ENCODE results near the gene IGFL4. TPM values are rescaled to one million over a fixed set of nuclear protein-coding genes. Genes with fewer than 3 reads are reported as not detected.
A peak's percentile ranks its signal among the peaks of the same experiment; 100 is the strongest.

The IGFL4 gene
- total and polyA plus RNA-seq, 9 of the 15 experiments (the other 6 are each of a cell fraction or from before 2014, with no cell fraction given): not detected

- TF ChIP-seq ZNF512 (tag; IDR thresholded peaks at IDR 0.05) (peak; percentile 43), CEBPG (CRISPR knock-in tag; IDR thresholded peaks at IDR 0.05) (no peak), CEBPG (tag; conservative IDR thresholded peaks at IDR 0.05 in 1 of 2, IDR thresholded peaks at IDR 0.05 in 1 of 2) (no peak), TSC22D4 (tag; IDR thresholded peaks at IDR 0.05) (no peak), VEZF1 (CRISPR knock-in tag; IDR thresholded peaks at IDR 0.05) (peak; percentile 41; the same call in 1 of the 2 replicates), POU5F1 (IDR thresholded peaks at IDR 0.05; ENCODE audit: borderline replicate concordance, low read depth, low read length, partially characterized antibody) (no peak)
Observed at GRCh38 chr19:46077815-46078167, 37.0 kb upstream of the IGFL4 start (continued).
